ENCODE measurements around the gene HSD3B7. TPM values are rescaled to one million over a fixed set of nuclear protein-coding genes. Genes with fewer than 3 reads are reported as not detected.

HSD3B7 gene
- total and polyA plus RNA-seq, 2 of the 8 experiments (the other 6 are each of a cell fraction or from before 2014, with no cell fraction given), result 2.9 to 6.6 TPM

GRCh38 chr16:30941600-30942425, 43.2 kb upstream of the HSD3B7 start (continued):
- TF ChIP-seq ZNF274 (IDR thresholded peaks at IDR 0.05; ENCODE audit: borderline replicate concordance, extremely low read depth, low read length) (no peak), KDM1A (IDR thresholded peaks at IDR 0.05; ENCODE audit: borderline replicate concordance, low read length) (no peak), TAF1 (IDR thresholded peaks at IDR 0.05; ENCODE audit: low read depth, low read length) (no peak), CEBPB (IDR thresholded peaks at IDR 0.05; ENCODE audit: low read depth, low read length) (no peak), EZH2 (IDR thresholded peaks at IDR 0.05; ENCODE audit: low read depth, low read length, severe bottlenecking) (no peak), NRF1 (IDR thresholded peaks at IDR 0.05; ENCODE audit: low read depth, low read length) (no peak), MAFK (IDR thresholded peaks at IDR 0.05; ENCODE audit: low read depth, low read length) (no peak), SP2 (IDR thresholded peaks at IDR 0.05; ENCODE audit: low read length) (no peak), HDAC2 (IDR thresholded peaks at IDR 0.05; ENCODE audit: borderline replicate concordance in 1 of 2, low read depth in 2 of 2, low read length in 2 of 2) (no peak), USF2 (IDR thresholded peaks at IDR 0.05; ENCODE audit: low read length) (no peak), EP300 (IDR thresholded peaks at IDR 0.05; ENCODE audit: borderline replicate concordance in 1 of 2, low read depth in 2 of 2, low read length in 2 of 2) (no peak; a peak in 1 of 3 replicates), SIRT6 (IDR thresholded peaks at IDR 0.05; ENCODE audit: low read length) (no peak), SIX5 (IDR thresholded peaks at IDR 0.05; ENCODE audit: low read depth, low read length) (no peak), KDM4A (IDR thresholded peaks at IDR 0.05; ENCODE audit: low read depth, low read length, severe bottlenecking) (no peak), POU5F1 (IDR thresholded peaks at IDR 0.05; ENCODE audit: low read depth, low read length) (no peak), NANOG (IDR thresholded peaks at IDR 0.05; ENCODE audit: insufficient read depth, low read depth, low read length, poor library complexity, severe bottlenecking) (no peak), ASH2L (IDR thresholded peaks at IDR 0.05; ENCODE audit: low read length) (peak; percentile 36), ATF3 (IDR thresholded peaks at IDR 0.05; ENCODE audit: insufficient read depth, low read depth, low read length) (no peak), GABPA (IDR thresholded peaks at IDR 0.05; ENCODE audit: borderline replicate concordance, insufficient read depth, low read length) (no peak), BRCA1 (IDR thresholded peaks at IDR 0.05; ENCODE audit: low read depth, low read length) (no peak), CBX8 (IDR thresholded peaks at IDR 0.05; ENCODE audit: borderline replicate concordance, low read depth, low read length) (no peak), CREB1 (IDR thresholded peaks at IDR 0.05) (peak; percentile 55; the same call in 1 of the 2 replicates), EGR1 (IDR thresholded peaks at IDR 0.05; ENCODE audit: borderline replicate concordance, low read depth, low read length) (no peak)

Measured in H1 (cell line).